B cell (primary cell): ENCODE measurements around the gene OR2J1. TPM values are rescaled to one million over a fixed set of nuclear protein-coding genes. Genes with fewer than 3 reads are reported as not detected.

ENCODE experiments used
- ATAC-seq: fragments of 200-7000 bp; cut with Tn5 transposase; one replicate; pipeline ENCODE4 v1.10.0; 2021; ENCODE audit warnings: low read depth, mild to moderate bottlenecking, moderate number of reproducible peaks, moderate library complexity
- CTCF ChIA-PET: fragments of 350-600 bp; sonication (Branson Sonifier 250); formaldehyde crosslinking; loops from one replicate; lab custom pipeline; 2021; ENCODE audit warnings: antibody characterized with exemption, inconsistent platforms; lab: Charles Lee
- POLR2A ChIA-PET: fragments of 350-600 bp; sonication (Branson Sonifier 250); formaldehyde crosslinking; loops from one replicate; lab custom pipeline; 2021; ENCODE audit warnings: antibody characterized with exemption; lab: Charles Lee
- DNase-seq: peaks from one replicate; pipeline ENCODE4 v3.0.0; 2013
- H2AFZ ChIP-seq: 2 replicates; pipeline ENCODE4 v1.6.1; 2012; ENCODE audit warnings: mild to moderate bottlenecking, low read depth, low read length; ENCODE audit not compliant: insufficient read depth, poor library complexity, severe bottlenecking
- H3K27ac ChIP-seq, 2 donors: 1 replicate in 1 of 2; 2 replicates in 1 of 2; pipeline ENCODE4 v1.5.1; 2012 to 2013; ENCODE audit warnings: low read length in 2 of 2, mild to moderate bottlenecking in 2 of 2, moderate library complexity in 1 of 2
- H3K27me3 ChIP-seq, 4 experiments: fragments of 200-600 bp in 1 of 4; sonication (generic) in 1 of 4; replicated peaks in 1 of 4; 1 replicate in 2 of 4; 2 replicates in 2 of 4; pipeline versions ENCODE4 v1.6.1 to v1.7.0; 2013 to 2016; ENCODE audit warnings: low read length in 3 of 4, mild to moderate bottlenecking in 2 of 4, mixed read lengths in 1 of 4, moderate library complexity in 1 of 4; ENCODE audit not compliant: insufficient read depth in 4 of 4, control insufficient read depth in 3 of 4; ENCODE audit errors: control extremely low read depth in 1 of 4
- H3K36me3 ChIP-seq, 2 experiments: replicated peaks in 1 of 2; 1 replicate in 1 of 2; 2 replicates in 1 of 2; pipeline versions ENCODE4 v1.6.1 to v1.7.1; 2013; ENCODE audit warnings: low read length in 1 of 2; ENCODE audit not compliant: insufficient read depth in 2 of 2, control insufficient read depth in 1 of 2; ENCODE audit errors: control extremely low read depth in 1 of 2, extremely low read depth in 1 of 2
- H3K4me1 ChIP-seq, 2 donors: fragments of 200-600 bp in 1 of 2; sonication (generic) in 1 of 2; 1 replicate in 1 of 2; 2 replicates in 1 of 2; pipeline versions ENCODE4 v1.5.1 to v1.6.1; 2013 to 2017; ENCODE audit warnings: low read length in 2 of 2; ENCODE audit not compliant: control insufficient read depth in 2 of 2, insufficient read depth in 2 of 2
- H3K4me2 ChIP-seq: replicated peaks from 2 replicates; pipeline ENCODE3; 2012; ENCODE audit warnings: mild to moderate bottlenecking, low read depth, low read length; ENCODE audit not compliant: poor library complexity, severe bottlenecking
- H3K4me3 ChIP-seq, 5 experiments: fragments of 200-600 bp in 1 of 5; sonication (generic) in 1 of 5; 1 replicate in 3 of 5; 2 replicates in 2 of 5; pipeline versions ENCODE4 v1.5.1 to v1.7.0; 2011 to 2016; ENCODE audit warnings: low read length in 4 of 5, mild to moderate bottlenecking in 4 of 5, low read depth in 2 of 5, control low read depth in 1 of 5, moderate library complexity in 1 of 5; ENCODE audit not compliant: insufficient read depth in 1 of 5; ENCODE audit errors: control extremely low read depth in 1 of 5, extremely low read depth in 1 of 5
- H3K79me2 ChIP-seq: fragments of 200-600 bp; sonication (generic); one replicate; pipeline ENCODE4 v1.6.0; 2016; ENCODE audit warnings: low read length; ENCODE audit not compliant: control insufficient read depth, insufficient read depth
- H3K9ac ChIP-seq: fragments of 200-600 bp; sonication (generic); 2 replicates; pipeline ENCODE4 v1.6.1; 2017; ENCODE audit warnings: mild to moderate bottlenecking, low read length, moderate library complexity
- H3K9me3 ChIP-seq, 3 donors: one replicate each; pipeline versions ENCODE4 v1.6.1 to v1.7.1; 2013; ENCODE audit warnings: low read length in 2 of 3; ENCODE audit not compliant: control insufficient read depth in 2 of 3, insufficient read depth in 1 of 3; ENCODE audit errors: control extremely low read depth in 1 of 3
- H4K20me1 ChIP-seq: 2 replicates; pipeline ENCODE4 v1.6.0; 2012; ENCODE audit warnings: mild to moderate bottlenecking, low read length; ENCODE audit not compliant: insufficient read depth, control insufficient read depth, poor library complexity, severe bottlenecking
- H3K27ac Mint-ChIP-seq: one replicate; pipeline ENCODE4 v1.8.0; 2021; ENCODE audit warnings: mixed read lengths
- H3K27me3 Mint-ChIP-seq: one replicate; pipeline ENCODE4 v1.8.0; 2021; ENCODE audit warnings: mixed read lengths
- H3K4me1 Mint-ChIP-seq: one replicate; pipeline ENCODE4 v1.8.0; 2021; ENCODE audit warnings: mixed read lengths
- H3K4me3 Mint-ChIP-seq: one replicate; pipeline ENCODE4 v1.8.0; 2021; ENCODE audit warnings: mixed read lengths
- H3K9me3 Mint-ChIP-seq: one replicate; pipeline ENCODE4 v1.8.0; 2022; ENCODE audit warnings: mixed read lengths; ENCODE audit not compliant: insufficient read depth
- CTCF ChIP-seq: fragments of 200-600 bp; IDR thresholded peaks from one replicate; pipeline ENCODE4 v1.8.0; 2022; ENCODE audit warnings: antibody characterized with exemption, mild to moderate bottlenecking
- EZH2 ChIP-seq: IDR thresholded peaks from 2 replicates; pipeline ENCODE4 v1.6.1; 2012; ENCODE audit warnings: borderline replicate concordance, low read depth, mild to moderate bottlenecking, moderate library complexity, low read length; ENCODE audit not compliant: insufficient read depth, poor library complexity, severe bottlenecking
- WGBS: methylation state at CpG from one replicate; pipeline ENCODE4 v1.1.5; 2013; ENCODE audit warnings: missing lambda C conversion rate; ENCODE audit not compliant: insufficient coverage; 5-methylcytosine and 5-hydroxymethylcytosine counted together
- intact Hi-C: fragments of 100-400 bp; cut with micrococcal nuclease; formaldehyde crosslinking; loops from one replicate; pipeline ENCODE4 v1.10.0; 2022
- polyA plus RNA-seq: library from polyadenylated mRNA; depleted of rRNA; stranded (reverse); fragments of >200 nt; gene quantifications from 2 replicates; pipeline ENCODE4 v1.2.3, GENCODE V29; 2012
- total RNA-seq, 2 donors: library from RNA; stranded (reverse); fragments of 120-200 nt in 1 of 2; gene quantifications; 1 replicate in 1 of 2; 2 replicates in 1 of 2; pipeline versions ENCODE4 v1.2.3 to v1.2.4, GENCODE V29; 2013 to 2022

OR2J1 gene
- total and polyA plus RNA-seq, 2 donors (not counting 1 experiment from before 2014, with no cell fraction given) = not detected

DNA sequence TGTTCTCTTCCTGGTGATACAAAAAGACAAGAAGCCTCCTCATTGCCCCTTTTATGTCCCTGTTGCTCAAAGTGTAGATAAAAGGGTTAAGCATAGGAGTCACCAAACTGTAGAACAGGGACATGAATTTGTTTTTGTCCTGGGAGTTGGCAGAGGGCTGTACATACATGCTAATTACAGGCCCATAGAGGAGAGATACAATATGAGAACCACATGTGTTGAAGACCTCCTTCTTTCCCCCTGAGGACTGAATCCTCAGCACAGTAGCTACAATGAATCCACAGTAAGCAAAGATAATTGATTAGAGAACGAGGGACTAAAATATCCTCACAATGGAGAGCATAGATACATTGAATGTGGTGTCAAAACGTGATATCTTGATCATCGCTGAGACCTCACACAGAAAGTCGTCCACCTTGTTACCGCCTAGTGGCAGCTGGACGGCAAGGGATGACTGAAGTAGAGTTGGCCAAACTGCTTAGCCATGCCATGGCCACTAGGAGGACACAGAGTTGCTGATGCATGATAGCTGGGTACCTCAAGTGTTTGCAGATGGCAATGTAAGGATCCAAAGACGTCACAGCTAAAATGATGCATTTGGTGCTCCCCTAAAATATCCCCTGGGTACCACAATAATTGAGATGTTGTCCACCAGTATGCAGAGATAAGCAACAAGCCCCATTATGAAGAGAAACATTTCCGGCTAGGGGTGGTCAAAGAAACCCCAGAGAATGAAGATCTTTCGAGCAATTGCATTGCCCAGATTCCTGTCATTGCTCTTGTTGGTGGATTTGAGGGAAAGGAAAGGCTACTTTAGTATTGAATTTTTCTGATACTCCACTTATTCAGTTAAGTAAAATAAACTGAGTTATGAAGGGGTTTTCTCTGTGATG, 27.2 kb upstream of the OR2J1 start:
- Mint-ChIP-seq H3K9me3 (peaks cover 5% of the 10 kb centered on the region), H3K27ac (no peak overlapping the region), H3K4me1 (no peaks in the 10 kb centered on the region), H3K27me3 (peaks cover 24% of the 10 kb centered on the region), H3K4me3 (no peak overlapping the region)
- H3K36me3 ChIP-seq = no peaks in the 10 kb centered on the region
- peaks cover 0 to 9% (median 2%) of the 10 kb centered on the region in 4 experiments for H3K27me3 ChIP-seq
- no peaks in the 10 kb centered on the region for H3K4me1 ChIP-seq
- TF ChIP-seq EZH2 (no peak), CTCF (peak; percentile 40)
- ATAC-seq = no peak
- H2AFZ ChIP-seq = no peak overlapping the region
- H3K9me3 ChIP-seq = no peaks in the 10 kb centered on the region
- POLR2A ChIA-PET = no interaction called here
- H3K4me2 ChIP-seq = no peak overlapping the region
- H3K4me3 ChIP-seq = no peak overlapping the region
- no peak overlapping the region for H3K9ac ChIP-seq
- WGBS = 43% methylated on average over 5 of the region's 9 CpGs
- intact Hi-C loops = no loop called here
- H3K79me2 ChIP-seq = no peaks in the 10 kb centered on the region
- CTCF ChIA-PET = no interaction called here
- peak; percentile 17 for DNase-seq
- no peaks in the 10 kb centered on the region for H4K20me1 ChIP-seq
- H3K27ac ChIP-seq = no peak overlapping the region

- Histone ChIP-seq H4K20me1 (no peaks in the 10 kb centered on the region), H3K4me1 (no peaks in the 10 kb centered on the region), H3K36me3 (no peaks in the 10 kb centered on the region), H3K27ac (no peak overlapping the region), H3K4me3 (no peak overlapping the region), H3K9me3 (no peaks in the 10 kb centered on the region), H3K27me3 (peaks cover 0 to 4% (median 2%) of the 10 kb centered on the region in 4 experiments), H3K4me2 (no peak overlapping the region), H2AFZ (no peak overlapping the region), H3K79me2 (no peaks in the 10 kb centered on the region), H3K9ac (no peak overlapping the region)
- H3K9me3 Mint-ChIP-seq = no peaks in the 10 kb centered on the region
- ATAC-seq = no peak
- H3K4me1 Mint-ChIP-seq = no peaks in the 10 kb centered on the region
- intact Hi-C loops = no loop called here
- TF ChIP-seq CTCF (no peak), EZH2 (no peak)
- POLR2A ChIA-PET = no interaction called here
- DNase-seq = no peak
- peaks cover 22% of the 10 kb centered on the region for H3K27me3 Mint-ChIP-seq
- CTCF ChIA-PET = no interaction called here
- no peak overlapping the region for H3K27ac Mint-ChIP-seq
- WGBS = no CpG with 5 or more reads among the region's 1 CpG
- H3K4me3 Mint-ChIP-seq = no peak overlapping the region
Measured at GRCh38 chr6:29079203-29079602, 20.1 kb upstream of the OR2J1 start.
